GM06990 (cell line): ENCODE results near the gene DZIP1.
A peak's percentile ranks its signal among the peaks of the same experiment; 100 is the strongest.

Source experiments
- DNase-seq: peaks from one replicate; pipeline ENCODE4 v3.0.0-alpha.2; 2011; ENCODE audit not compliant: insufficient read length; ENCODE audit errors: extremely low read depth
- H3K27me3 ChIP-seq: replicated peaks from 2 replicates; pipeline ENCODE4 v1.6.0; 2011; ENCODE audit warnings: low read length; ENCODE audit not compliant: control insufficient read depth, insufficient read depth
- H3K36me3 ChIP-seq: 2 replicates; pipeline ENCODE4 v1.5.1; 2011; ENCODE audit warnings: low read length; ENCODE audit not compliant: control insufficient read depth, insufficient read depth
- H3K4me3 ChIP-seq: replicated peaks from 2 replicates; pipeline ENCODE4 v1.5.1; 2011; ENCODE audit warnings: low read depth, mild to moderate bottlenecking, control low read depth, low read length
- TF ChIP-seq, protein P1 (sequence below): IDR thresholded peaks from 2 replicates; pipeline ENCODE4 v1.5.1; 2011; ENCODE audit warnings: low read length, control low read depth, mild to moderate bottlenecking, inconsistent platforms; ENCODE audit not compliant: insufficient read depth, poor library complexity, severe bottlenecking

DZIP1 gene

DNA sequence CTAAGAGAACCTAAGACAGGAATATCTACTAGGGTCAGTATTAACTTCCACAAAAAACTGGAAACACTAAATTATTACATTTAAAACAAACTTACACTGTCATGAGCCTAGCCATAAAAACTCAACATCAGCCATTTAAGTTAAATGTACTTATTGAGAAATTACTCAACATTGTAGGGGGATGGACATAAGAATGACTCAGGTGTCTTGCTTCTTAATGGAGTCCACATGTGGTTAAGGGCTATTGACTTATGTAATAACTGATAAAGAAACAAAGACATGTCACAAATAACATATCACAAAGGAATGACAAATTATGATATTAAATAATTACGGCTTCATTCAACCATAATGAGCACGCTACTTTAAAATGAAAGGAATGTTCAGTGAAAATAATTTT lies 55.8 kb downstream of the DZIP1 start:
- Histone ChIP-seq H3K4me3 (no peak overlapping the region), H3K36me3 (no peaks in the 10 kb centered on the region), H3K27me3 (no peaks in the 10 kb centered on the region)
- no peak for DNase-seq
- TF ChIP-seq, protein P1, sequence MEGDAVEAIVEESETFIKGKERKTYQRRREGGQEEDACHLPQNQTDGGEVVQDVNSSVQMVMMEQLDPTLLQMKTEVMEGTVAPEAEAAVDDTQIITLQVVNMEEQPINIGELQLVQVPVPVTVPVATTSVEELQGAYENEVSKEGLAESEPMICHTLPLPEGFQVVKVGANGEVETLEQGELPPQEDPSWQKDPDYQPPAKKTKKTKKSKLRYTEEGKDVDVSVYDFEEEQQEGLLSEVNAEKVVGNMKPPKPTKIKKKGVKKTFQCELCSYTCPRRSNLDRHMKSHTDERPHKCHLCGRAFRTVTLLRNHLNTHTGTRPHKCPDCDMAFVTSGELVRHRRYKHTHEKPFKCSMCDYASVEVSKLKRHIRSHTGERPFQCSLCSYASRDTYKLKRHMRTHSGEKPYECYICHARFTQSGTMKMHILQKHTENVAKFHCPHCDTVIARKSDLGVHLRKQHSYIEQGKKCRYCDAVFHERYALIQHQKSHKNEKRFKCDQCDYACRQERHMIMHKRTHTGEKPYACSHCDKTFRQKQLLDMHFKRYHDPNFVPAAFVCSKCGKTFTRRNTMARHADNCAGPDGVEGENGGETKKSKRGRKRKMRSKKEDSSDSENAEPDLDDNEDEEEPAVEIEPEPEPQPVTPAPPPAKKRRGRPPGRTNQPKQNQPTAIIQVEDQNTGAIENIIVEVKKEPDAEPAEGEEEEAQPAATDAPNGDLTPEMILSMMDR, result no peak

DNA sequence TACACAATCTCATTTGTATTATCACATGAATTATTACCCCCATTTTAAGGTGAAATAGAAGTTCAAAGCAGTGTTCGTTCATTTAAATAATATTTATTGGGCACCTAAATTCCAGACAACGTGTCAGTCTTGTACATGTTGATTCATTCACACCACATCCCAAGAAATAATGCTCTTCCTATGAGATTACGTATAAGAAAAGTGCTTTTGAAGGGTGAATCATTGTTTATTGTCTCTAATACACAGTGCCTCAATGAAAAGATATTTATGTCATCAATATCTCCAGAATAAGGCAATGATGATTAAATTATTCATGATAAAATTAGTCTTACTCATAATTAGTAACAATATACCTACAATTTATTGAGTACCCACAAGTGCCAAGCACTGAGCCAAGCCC lies 56.4 kb downstream of the DZIP1 start:
- no peaks in the 10 kb centered on the region for H3K36me3 ChIP-seq
- H3K4me3 ChIP-seq, result no peak overlapping the region
- no peaks in the 10 kb centered on the region for H3K27me3 ChIP-seq
- TF ChIP-seq, protein P1, result no peak
- DNase-seq, result no peak

DNA sequence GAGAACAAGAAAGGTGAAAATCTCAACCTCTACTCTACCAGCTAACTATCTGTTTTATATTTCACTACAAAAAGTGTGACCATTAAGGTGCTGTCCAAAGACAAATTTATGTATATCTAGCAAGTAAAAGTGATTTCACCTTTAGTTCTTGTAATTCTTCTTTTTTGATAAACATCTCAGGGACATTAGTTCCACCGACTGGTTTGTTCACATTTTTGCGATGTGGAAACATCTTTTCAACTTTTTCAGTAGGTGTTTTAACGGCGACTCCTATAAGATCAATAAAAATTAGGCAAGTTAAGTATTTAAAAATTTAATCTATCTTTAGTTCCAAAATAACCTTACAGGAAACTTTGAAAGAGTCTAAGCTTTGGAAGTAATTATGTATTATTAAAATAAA lies 58.6 kb downstream of the DZIP1 start:
- no peaks in the 10 kb centered on the region for H3K36me3 ChIP-seq
- no peak for DNase-seq
- no peaks in the 10 kb centered on the region for H3K27me3 ChIP-seq
- H3K4me3 ChIP-seq, result no peak overlapping the region
- TF ChIP-seq, protein P1, result no peak

DNA sequence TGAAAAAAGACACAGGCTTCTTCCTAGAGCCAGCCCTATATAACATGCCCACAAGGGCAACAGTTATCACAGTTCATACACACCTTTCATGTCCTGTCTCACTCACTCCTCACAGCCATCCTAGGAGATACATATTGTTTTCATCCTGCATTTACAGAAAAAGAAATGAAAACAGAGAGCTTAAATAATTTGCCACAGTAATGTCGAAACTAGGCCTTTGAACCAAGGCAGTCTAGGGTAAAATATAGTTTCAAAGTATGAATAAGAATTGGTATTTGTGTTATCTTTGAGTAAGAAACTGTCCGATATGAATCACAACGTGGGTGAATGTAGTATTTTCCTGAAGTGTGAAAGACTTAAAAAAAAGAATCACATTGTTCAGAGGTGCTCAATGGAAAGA lies 65.2 kb downstream of the DZIP1 start:
- H3K4me3 ChIP-seq, result no peak overlapping the region
- no peaks in the 10 kb centered on the region for H3K27me3 ChIP-seq
- TF ChIP-seq, protein P1, result no peak
- no peaks in the 10 kb centered on the region for H3K36me3 ChIP-seq
- peak; percentile 41 for DNase-seq

DNA sequence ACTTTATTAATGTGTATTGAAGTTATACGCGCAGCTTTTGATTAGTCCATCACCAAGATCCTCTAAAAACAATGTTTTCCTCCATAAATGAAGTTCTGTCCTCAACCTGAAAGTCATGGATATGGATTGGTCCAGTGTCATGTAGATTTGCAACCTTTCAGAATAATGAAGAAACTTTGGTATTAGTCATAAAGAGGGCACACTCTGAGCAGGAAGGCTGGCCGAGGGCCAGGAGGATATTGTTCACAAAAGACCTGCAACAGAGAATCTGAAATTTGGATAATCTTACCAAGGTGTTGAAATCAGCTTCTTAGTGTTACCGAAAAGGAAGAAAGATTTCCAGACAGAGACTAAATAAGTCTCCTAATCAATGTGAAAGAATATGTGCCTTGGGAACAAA lies 71.3 kb downstream of the DZIP1 start:
- H3K27me3 ChIP-seq, result no peaks in the 10 kb centered on the region
- H3K4me3 ChIP-seq, result no peak overlapping the region
- H3K36me3 ChIP-seq, result no peaks in the 10 kb centered on the region
- TF ChIP-seq, protein P1, result no peak
- DNase-seq, result no peak

DNA sequence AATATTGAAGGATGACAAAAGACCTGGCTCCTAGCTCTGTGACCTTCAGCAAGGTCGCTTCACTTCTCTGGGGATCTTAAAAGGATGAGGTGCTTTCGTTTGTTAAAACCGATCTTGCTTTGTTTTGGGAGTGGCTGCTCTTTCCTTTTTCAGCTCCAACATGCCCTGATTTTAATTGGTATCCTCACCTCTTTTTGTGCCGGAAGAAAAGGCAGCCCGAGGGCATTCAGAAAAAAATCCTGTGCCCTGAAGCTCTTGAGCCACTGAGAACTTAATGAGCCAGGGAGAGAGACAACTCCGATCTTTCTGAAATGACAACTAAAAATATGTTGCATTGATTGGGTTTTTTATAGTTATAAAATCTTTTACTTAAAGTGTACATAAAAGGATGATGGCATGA lies 72.6 kb downstream of the DZIP1 start:
- Histone ChIP-seq H3K27me3 (no peaks in the 10 kb centered on the region), H3K36me3 (no peaks in the 10 kb centered on the region), H3K4me3 (no peak overlapping the region)
- DNase-seq, result no peak
- TF ChIP-seq, protein P1, result no peak
